Epithelial cell of esophagus (primary cell): Measurements from ENCODE around the gene MAP4K2.

Experiments
- DNase-seq: peaks from one replicate; pipeline ENCODE4 v3.0.0; 2010; ENCODE audit warnings: low read depth
- H3K4me3 ChIP-seq: 2 replicates; pipeline ENCODE4 v1.5.1; 2011; ENCODE audit warnings: mild to moderate bottlenecking, low read length, control low read depth
- CTCF ChIP-seq: IDR thresholded peaks from 2 replicates; pipeline ENCODE4 v1.5.1; 2011; ENCODE audit warnings: low read depth, mild to moderate bottlenecking, low read length, control low read depth, inconsistent platforms; ENCODE audit not compliant: insufficient read depth; ENCODE audit errors: missing control alignments

Gene MAP4K2

DNA sequence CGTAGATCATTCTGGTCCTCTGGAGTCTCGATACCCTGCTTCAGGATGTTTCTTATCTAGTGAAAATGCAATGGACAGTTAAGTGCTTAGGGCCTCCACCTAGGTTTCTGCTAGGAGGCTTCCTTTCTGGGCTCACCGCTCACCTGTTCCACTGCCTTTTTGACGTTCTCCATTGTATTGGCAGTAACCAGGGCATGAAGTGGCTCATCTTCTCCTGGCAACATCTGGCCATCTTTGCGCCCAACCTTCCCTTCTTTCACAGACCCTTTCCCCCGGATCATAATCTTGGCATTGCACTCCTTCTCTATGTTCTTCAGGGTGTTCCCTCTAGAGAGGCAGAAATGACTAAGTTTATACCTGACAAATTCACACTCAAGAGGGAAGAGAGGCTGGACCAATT is 33.7 kb downstream of the MAP4K2 start:
- H3K4me3 ChIP-seq, result no peak overlapping the region
- TF ChIP-seq CTCF, result no peak
- DNase-seq, result no peak

- no peak for DNase-seq
- no peak for TF ChIP-seq CTCF
- H3K4me3 ChIP-seq, result no peak overlapping the region
Observed at GRCh38 chr11:64768300-64768694, 34.7 kb downstream of the MAP4K2 start.

DNA sequence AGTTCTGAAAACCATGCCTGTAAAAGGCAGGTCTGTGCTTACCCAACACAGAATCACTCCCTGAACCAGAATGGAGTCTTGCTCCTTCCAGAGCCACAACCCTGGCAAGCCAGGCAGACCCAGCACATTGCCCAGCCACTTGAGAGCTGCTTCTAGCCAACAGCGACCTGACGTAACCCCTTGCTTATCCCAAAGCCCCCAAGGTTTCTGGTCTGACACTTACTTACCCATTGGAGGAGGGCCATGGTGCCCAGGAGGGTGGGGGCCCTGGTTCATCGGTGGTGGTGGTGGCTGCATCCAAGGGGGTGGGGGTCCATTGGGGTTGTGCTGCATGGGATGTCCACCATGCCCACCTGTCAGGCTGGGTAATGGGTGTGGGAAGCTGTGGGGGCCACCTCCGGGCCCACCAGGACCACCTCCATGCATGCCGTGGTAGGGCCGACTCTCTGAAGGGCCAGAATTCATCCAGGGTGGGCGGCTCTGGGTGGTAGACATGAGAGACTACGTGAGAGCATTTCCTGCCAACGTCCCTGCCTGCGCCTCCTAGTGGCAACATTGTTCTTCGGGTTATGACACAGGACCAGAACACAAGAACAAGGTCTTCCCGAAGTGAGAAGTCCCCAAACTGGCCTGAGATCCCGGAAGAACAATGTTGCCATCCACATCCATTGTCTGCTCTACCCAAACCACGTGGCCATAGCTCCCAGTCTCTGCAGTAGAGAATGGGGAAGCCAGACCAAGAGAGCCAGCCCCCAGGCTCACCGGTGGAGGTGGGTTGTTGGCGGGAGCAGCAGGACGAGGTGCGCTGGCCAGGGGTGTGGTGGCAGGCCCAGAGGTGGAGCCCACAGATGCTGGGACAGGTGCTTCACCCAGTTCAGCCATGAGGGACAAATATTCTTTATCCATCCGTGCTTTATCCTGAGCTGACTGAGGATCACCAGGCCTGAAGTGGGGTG is 35.4 kb downstream of the MAP4K2 start:
- H3K4me3 ChIP-seq, result no peak overlapping the region
- peak; percentile 80 for TF ChIP-seq CTCF
- peak; percentile 75 for DNase-seq

GRCh38 chr11:64766881-64767280 is 36.1 kb downstream of the MAP4K2 start:
- no peak for DNase-seq
- no peak for TF ChIP-seq CTCF
- no peak overlapping the region for H3K4me3 ChIP-seq

- no peak overlapping the region for H3K4me3 ChIP-seq
- DNase-seq, result no peak
- no peak for TF ChIP-seq CTCF
Observed at GRCh38 chr11:64765851-64766665, 37.0 kb downstream of the MAP4K2 start.

DNA sequence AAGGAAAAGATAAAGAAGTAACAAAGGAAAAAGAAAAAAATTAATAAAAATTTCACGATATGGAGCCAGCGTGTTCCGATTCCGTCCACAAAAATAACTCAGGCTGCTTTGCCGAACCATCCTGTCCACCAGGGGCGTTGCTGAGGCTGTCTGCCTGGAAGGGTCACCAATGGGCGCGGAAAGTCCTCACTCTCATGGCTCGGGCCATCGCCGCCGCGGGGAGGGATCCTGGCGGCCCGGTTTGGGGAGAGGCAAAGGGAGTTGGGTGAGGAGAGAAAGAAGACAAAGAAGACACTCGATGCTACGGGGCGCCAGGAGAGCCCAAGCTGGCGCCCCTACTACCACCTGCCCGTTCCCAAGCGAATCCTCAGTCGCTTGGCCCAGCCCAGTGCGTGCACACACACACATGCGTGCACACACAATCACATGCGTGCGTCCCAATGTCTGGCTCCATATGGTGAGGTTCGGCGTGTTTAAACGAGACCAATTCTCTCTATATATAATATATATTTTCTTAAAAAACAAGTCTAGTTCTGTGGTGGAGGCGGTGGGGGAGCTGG is 37.6 kb downstream of the MAP4K2 start:
- DNase-seq, result no peak
- peak; percentile 33 for TF ChIP-seq CTCF
- no peak overlapping the region for H3K4me3 ChIP-seq
